ENCODE data around the gene GALNT2. TPM values are rescaled to one million over a fixed set of nuclear protein-coding genes. Genes with fewer than 3 reads are reported as not detected.

Gene GALNT2
- total RNA-seq, 5 donors from 2014 or later (not counting 1 experiment from before 2014, with no cell fraction given), result 22.2 to 29.7 (median 23.5) TPM

DNA sequence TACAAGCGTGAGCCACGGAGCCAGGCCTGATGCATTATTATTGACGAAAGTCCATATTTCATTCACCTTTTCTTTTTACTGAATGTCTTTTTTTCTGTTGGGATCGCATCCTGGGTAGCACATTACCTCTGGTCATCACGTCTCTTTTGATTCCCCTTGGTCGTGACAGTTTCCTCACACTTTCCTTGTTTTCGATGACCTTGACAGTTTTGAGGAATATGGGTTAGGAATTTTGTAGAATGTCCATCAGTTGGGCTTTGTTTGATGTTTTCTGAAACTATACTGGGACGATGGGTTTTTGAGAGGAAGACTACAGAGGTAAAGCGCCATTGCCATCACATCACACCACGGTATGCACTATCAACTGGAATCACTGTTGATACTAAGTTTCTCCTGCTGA lies 26.6 kb upstream of the GALNT2 start:
- no peak overlapping the region for H3K4me3 Mint-ChIP-seq
- no peak overlapping the region for H3K27ac Mint-ChIP-seq
- H3K4me3 ChIP-seq (ENCODE audit: control insufficient read depth in 1 of 2, extremely low read depth in 1 of 2, low read length in 1 of 2), result no peak overlapping the region
- peaks cover 3% of the 10 kb centered on the region for H3K36me3 Mint-ChIP-seq
- POLR2A ChIA-PET, result no interaction called here
- ATAC-seq (replicated peaks in 1 of 4), result no peak
- peaks cover 19 to 35% of the 10 kb centered on the region in 2 donors for H3K27me3 Mint-ChIP-seq
- no peaks in the 10 kb centered on the region for H3K4me1 Mint-ChIP-seq
- no peaks in the 10 kb centered on the region for H3K9me3 ChIP-seq
- H3K27me3 ChIP-seq (replicated peaks in 1 of 2; ENCODE audit: control insufficient read depth in 2 of 2, extremely low read depth in 1 of 2, insufficient read depth in 2 of 2, low read length in 1 of 2), result peaks cover 0 to 21% of the 10 kb centered on the region in 2 experiments
- H3K9me3 Mint-ChIP-seq, result peaks cover 4 to 13% (median 5%) of the 10 kb centered on the region in 3 donors
- 100% methylated on average over 1 of the region's 10 CpGs for WGBS (ENCODE audit: insufficient coverage)
- DNase-seq, result no peak
- no peak overlapping the region for H3K27ac ChIP-seq (ENCODE audit: low read length)
- CTCF ChIA-PET, result no interaction called here
- no peaks in the 10 kb centered on the region for H3K4me1 ChIP-seq (ENCODE audit: control insufficient read depth in 1 of 2, extremely low read depth in 1 of 2, insufficient read depth in 2 of 2, low read length in 2 of 2)
- H3K36me3 ChIP-seq (ENCODE audit: control insufficient read depth in 2 of 2, extremely low read depth in 1 of 2, insufficient read depth in 1 of 2, low read length in 1 of 2), result no peaks in the 10 kb centered on the region

DNA sequence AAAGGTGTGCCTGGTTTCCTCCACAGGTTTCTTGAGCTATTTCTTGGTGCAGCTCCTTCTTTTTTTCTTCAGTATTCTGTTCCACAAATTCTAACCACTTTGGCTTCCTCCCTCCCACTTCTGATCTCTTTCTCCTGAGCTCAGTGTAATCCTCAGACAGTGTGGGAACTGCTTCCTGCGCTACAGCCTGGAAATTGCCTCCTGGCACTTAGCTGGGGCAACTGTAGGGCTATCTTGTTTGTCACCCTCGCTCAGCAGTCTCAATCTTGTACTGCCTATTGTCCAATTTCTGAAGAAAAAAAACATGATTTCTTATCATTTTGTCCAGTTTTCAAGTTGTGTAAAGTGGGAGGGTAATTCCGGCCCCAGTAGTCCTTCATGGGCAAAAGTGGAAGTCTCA lies 24.0 kb upstream of the GALNT2 start:
- no peaks in the 10 kb centered on the region for H3K36me3 ChIP-seq (ENCODE audit: control insufficient read depth in 2 of 2, extremely low read depth in 1 of 2, insufficient read depth in 1 of 2, low read length in 1 of 2)
- Mint-ChIP-seq H3K4me3 (no peak overlapping the region), H3K27ac (no peak overlapping the region), H3K9me3 (no peaks in the 10 kb centered on the region), H3K36me3 (no peaks in the 10 kb centered on the region), H3K4me1 (no peaks in the 10 kb centered on the region), H3K27me3 (peaks cover 19 to 32% of the 10 kb centered on the region in 2 donors)
- H3K9me3 ChIP-seq, result no peaks in the 10 kb centered on the region
- H3K27me3 ChIP-seq (replicated peaks in 1 of 2; ENCODE audit: control insufficient read depth in 2 of 2, extremely low read depth in 1 of 2, insufficient read depth in 2 of 2, low read length in 1 of 2), result peaks cover 0 to 27% of the 10 kb centered on the region in 2 experiments
- ChIA-PET POLR2A (no interaction called here), CTCF (interaction anchor here in 1 of 2 donors (0.6 kb wide), 1 partner anchor 67 kb away, joined by 3 read pairs; no protein-coding TSS in a partner anchor)
- DNase-seq, result no peak
- no peak overlapping the region for H3K4me3 ChIP-seq (ENCODE audit: control insufficient read depth in 1 of 2, extremely low read depth in 1 of 2, low read length in 1 of 2)
- WGBS (ENCODE audit: insufficient coverage), result 70% methylated on average over 2 of the region's 3 CpGs
- no peak for ATAC-seq (replicated peaks in 1 of 4)
- H3K27ac ChIP-seq (ENCODE audit: low read length), result no peak overlapping the region
- no peaks in the 10 kb centered on the region for H3K4me1 ChIP-seq (ENCODE audit: control insufficient read depth in 1 of 2, extremely low read depth in 1 of 2, insufficient read depth in 2 of 2, low read length in 2 of 2)

DNA sequence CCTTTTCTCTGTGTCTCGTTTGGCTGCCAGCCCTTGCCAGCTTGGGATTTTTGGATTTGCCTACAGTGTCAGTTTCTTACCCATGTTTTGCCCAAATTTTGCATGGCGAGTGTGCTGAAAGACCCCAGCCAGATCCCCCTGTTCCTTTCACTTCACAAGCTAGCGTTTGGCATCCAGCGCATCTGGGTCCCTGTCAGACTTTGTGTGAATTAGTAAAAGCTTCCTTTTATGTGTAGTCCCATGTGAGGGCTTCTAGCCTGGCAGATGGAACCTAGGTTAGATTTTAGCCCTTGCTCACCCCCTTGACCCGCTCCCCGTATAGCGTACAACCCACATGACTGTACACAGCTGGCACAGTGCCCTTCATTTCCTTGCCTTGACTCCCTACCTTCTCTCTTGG lies 22.3 kb upstream of the GALNT2 start:
- DNase-seq (no peak), ATAC-seq (replicated peaks in 1 of 4) (no peak)
- H3K4me1 ChIP-seq (ENCODE audit: control insufficient read depth in 1 of 2, extremely low read depth in 1 of 2, insufficient read depth in 2 of 2, low read length in 2 of 2), result no peaks in the 10 kb centered on the region
- Mint-ChIP-seq H3K27ac (no peak overlapping the region), H3K9me3 (no peaks in the 10 kb centered on the region), H3K4me3 (no peak overlapping the region), H3K36me3 (no peaks in the 10 kb centered on the region), H3K4me1 (no peaks in the 10 kb centered on the region), H3K27me3 (peaks cover 19 to 31% of the 10 kb centered on the region in 2 donors)
- ChIA-PET POLR2A (no interaction called here), CTCF (no interaction called here)
- no peak overlapping the region for H3K27ac ChIP-seq (ENCODE audit: low read length)
- H3K36me3 ChIP-seq (ENCODE audit: control insufficient read depth in 2 of 2, extremely low read depth in 1 of 2, insufficient read depth in 1 of 2, low read length in 1 of 2), result no peaks in the 10 kb centered on the region
- WGBS (ENCODE audit: insufficient coverage), result 93% methylated on average over 4 of the region's 7 CpGs
- H3K27me3 ChIP-seq (replicated peaks in 1 of 2; ENCODE audit: control insufficient read depth in 2 of 2, extremely low read depth in 1 of 2, insufficient read depth in 2 of 2, low read length in 1 of 2), result peaks cover 0 to 27% of the 10 kb centered on the region in 2 experiments
- H3K4me3 ChIP-seq (ENCODE audit: control insufficient read depth in 1 of 2, extremely low read depth in 1 of 2, low read length in 1 of 2), result no peak overlapping the region
- H3K9me3 ChIP-seq, result no peaks in the 10 kb centered on the region

DNA sequence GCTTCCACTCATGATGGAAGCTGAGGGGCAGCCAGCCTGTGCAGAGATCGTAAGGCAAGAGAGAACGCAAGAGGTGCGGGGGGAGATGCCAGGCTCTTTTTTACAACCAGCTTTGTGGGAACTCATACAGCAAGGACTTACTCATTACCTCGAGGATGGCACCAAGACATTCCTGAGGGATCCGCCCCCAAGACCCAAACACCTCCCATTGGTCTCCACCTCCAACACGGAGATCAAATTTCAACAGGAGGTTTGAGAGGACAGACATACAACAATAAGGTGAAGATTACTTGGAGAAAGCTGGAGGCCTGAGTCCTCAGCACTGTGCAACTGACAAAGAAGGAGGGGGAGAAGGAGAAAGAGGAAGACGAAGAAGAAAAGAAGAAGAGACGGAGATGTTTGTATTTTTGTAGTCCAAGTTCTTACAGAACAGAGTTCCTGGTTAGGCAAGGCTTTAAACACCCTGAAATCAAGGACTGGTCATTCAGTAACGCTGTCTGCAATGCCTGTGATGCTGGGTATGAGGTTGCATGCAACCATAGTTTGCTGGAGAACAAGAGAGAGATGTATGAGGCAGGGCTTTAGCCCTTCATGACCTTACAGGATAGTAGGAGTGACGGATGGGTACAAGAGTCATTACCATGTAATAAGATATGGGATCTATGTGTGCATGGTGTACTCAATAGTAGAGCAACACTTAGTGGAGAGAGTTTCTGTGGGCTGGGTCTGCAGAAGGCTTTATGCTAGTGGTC lies 19.7 kb upstream of the GALNT2 start:
- no peaks in the 10 kb centered on the region for H3K9me3 ChIP-seq
- no peak overlapping the region for H3K27ac ChIP-seq (ENCODE audit: low read length)
- no peak overlapping the region for H3K4me3 ChIP-seq (ENCODE audit: control insufficient read depth in 1 of 2, extremely low read depth in 1 of 2, low read length in 1 of 2)
- Mint-ChIP-seq H3K9me3 (peaks cover 0 to 3% (median 0%) of the 10 kb centered on the region in 3 donors), H3K4me1 (peaks cover 5 to 8% (median 7%) of the 10 kb centered on the region in 3 donors), H3K4me3 (no peak overlapping the region), H3K27ac (no peak overlapping the region), H3K36me3 (no peaks in the 10 kb centered on the region), H3K27me3 (peaks cover 15 to 26% of the 10 kb centered on the region in 2 donors)
- H3K27me3 ChIP-seq (replicated peaks in 1 of 2; ENCODE audit: control insufficient read depth in 2 of 2, extremely low read depth in 1 of 2, insufficient read depth in 2 of 2, low read length in 1 of 2), result peaks cover 0 to 24% of the 10 kb centered on the region in 2 experiments
- ATAC-seq (replicated peaks in 1 of 4), result no peak
- no peak for DNase-seq
- POLR2A ChIA-PET, result no interaction called here
- H3K4me1 ChIP-seq (ENCODE audit: control insufficient read depth in 1 of 2, extremely low read depth in 1 of 2, insufficient read depth in 2 of 2, low read length in 2 of 2), result peaks cover 0 to 3% of the 10 kb centered on the region in 2 experiments
- no peaks in the 10 kb centered on the region for H3K36me3 ChIP-seq (ENCODE audit: control insufficient read depth in 2 of 2, extremely low read depth in 1 of 2, insufficient read depth in 1 of 2, low read length in 1 of 2)
- 92% methylated on average over 7 of the region's 10 CpGs for WGBS (ENCODE audit: insufficient coverage)
- CTCF ChIA-PET, result no interaction called here

DNA sequence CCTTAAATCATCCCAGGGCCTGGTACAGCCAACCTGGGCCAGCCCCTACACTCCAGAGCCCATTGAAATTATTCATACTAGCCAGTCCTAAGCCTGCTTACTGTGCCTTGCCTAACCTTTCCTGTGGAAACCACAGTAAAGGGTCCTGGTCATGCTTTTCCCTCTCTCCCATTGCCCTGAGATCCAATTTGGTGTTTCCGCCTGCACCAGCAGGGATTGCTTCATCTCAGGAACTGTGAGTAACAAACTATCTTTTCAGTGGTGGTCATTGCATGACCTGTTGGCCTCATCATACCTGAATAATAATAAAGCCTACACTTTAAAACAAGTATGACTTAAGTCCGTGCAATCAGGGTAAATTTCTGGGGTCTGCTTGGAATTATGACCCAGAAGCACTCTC lies 18.7 kb upstream of the GALNT2 start:
- no peaks in the 10 kb centered on the region for H3K36me3 Mint-ChIP-seq
- peaks cover 0 to 3% of the 10 kb centered on the region in 2 experiments for H3K4me1 ChIP-seq (ENCODE audit: control insufficient read depth in 1 of 2, extremely low read depth in 1 of 2, insufficient read depth in 2 of 2, low read length in 2 of 2)
- ATAC-seq (replicated peaks in 1 of 4), result no peak
- no peak overlapping the region for H3K27ac ChIP-seq (ENCODE audit: low read length)
- no peak for DNase-seq
- H3K9me3 ChIP-seq, result no peaks in the 10 kb centered on the region
- WGBS (ENCODE audit: insufficient coverage), result no CpG with 5 or more reads among the region's 2 CpGs
- peaks cover 9 to 16% of the 10 kb centered on the region in 2 donors for H3K27me3 Mint-ChIP-seq
- peaks cover 0 to 21% of the 10 kb centered on the region in 2 experiments for H3K27me3 ChIP-seq (replicated peaks in 1 of 2; ENCODE audit: control insufficient read depth in 2 of 2, extremely low read depth in 1 of 2, insufficient read depth in 2 of 2, low read length in 1 of 2)
- CTCF ChIA-PET, result no interaction called here
- POLR2A ChIA-PET, result interaction anchor here in 1 of 2 donors (0.6 kb wide), 1 partner anchor 863 kb away, joined by 5 read pairs; no protein-coding TSS in a partner anchor
- H3K36me3 ChIP-seq (ENCODE audit: control insufficient read depth in 2 of 2, extremely low read depth in 1 of 2, insufficient read depth in 1 of 2, low read length in 1 of 2), result no peaks in the 10 kb centered on the region
- peaks cover 5 to 8% (median 7%) of the 10 kb centered on the region in 3 donors for H3K4me1 Mint-ChIP-seq
- no peak overlapping the region for H3K27ac Mint-ChIP-seq
- no peak overlapping the region for H3K4me3 ChIP-seq (ENCODE audit: control insufficient read depth in 1 of 2, extremely low read depth in 1 of 2, low read length in 1 of 2)
- peaks cover 0 to 3% (median 0%) of the 10 kb centered on the region in 3 donors for H3K9me3 Mint-ChIP-seq
- H3K4me3 Mint-ChIP-seq, result no peak overlapping the region

DNA sequence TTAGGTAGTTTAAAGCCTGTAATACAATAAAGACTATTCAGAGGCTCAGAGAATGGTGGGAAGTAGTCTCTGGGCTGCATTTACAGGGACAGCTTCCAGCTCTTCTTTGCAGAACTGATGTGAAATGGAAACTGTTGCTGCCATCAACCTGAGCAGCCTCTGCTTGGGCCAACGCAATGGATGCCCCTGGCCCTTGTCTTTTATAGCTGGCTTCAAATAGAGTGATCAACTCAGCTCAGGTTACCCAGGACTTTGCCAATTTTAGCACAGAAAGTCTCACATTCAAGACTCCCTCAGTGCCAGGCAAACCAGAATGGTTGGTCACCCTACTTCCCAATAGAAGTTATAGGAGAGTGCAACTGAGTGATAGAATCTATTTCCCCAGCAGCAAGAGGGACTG lies 18.1 kb upstream of the GALNT2 start:
- H3K27ac Mint-ChIP-seq, result no peak overlapping the region
- H3K9me3 ChIP-seq, result no peaks in the 10 kb centered on the region
- ChIA-PET CTCF (no interaction called here), POLR2A (no interaction called here)
- no peak overlapping the region for H3K4me3 Mint-ChIP-seq
- peaks cover 0 to 3% of the 10 kb centered on the region in 2 experiments for H3K4me1 ChIP-seq (ENCODE audit: control insufficient read depth in 1 of 2, extremely low read depth in 1 of 2, insufficient read depth in 2 of 2, low read length in 2 of 2)
- ATAC-seq (replicated peaks in 1 of 4) (no peak), DNase-seq (no peak)
- peaks cover 0 to 20% of the 10 kb centered on the region in 2 experiments for H3K27me3 ChIP-seq (replicated peaks in 1 of 2; ENCODE audit: control insufficient read depth in 2 of 2, extremely low read depth in 1 of 2, insufficient read depth in 2 of 2, low read length in 1 of 2)
- peaks cover 0 to 3% (median 0%) of the 10 kb centered on the region in 3 donors for H3K9me3 Mint-ChIP-seq
- H3K4me3 ChIP-seq (ENCODE audit: control insufficient read depth in 1 of 2, extremely low read depth in 1 of 2, low read length in 1 of 2), result no peak overlapping the region
- peaks cover 4 to 12% of the 10 kb centered on the region in 2 donors for H3K27me3 Mint-ChIP-seq
- no peak overlapping the region for H3K27ac ChIP-seq (ENCODE audit: low read length)
- 100% methylated on average over 1 of the region's 1 CpG for WGBS (ENCODE audit: insufficient coverage)
- H3K36me3 Mint-ChIP-seq, result no peaks in the 10 kb centered on the region
- H3K4me1 Mint-ChIP-seq, result peaks cover 5 to 8% (median 7%) of the 10 kb centered on the region in 3 donors
- no peaks in the 10 kb centered on the region for H3K36me3 ChIP-seq (ENCODE audit: control insufficient read depth in 2 of 2, extremely low read depth in 1 of 2, insufficient read depth in 1 of 2, low read length in 1 of 2)

Data from T-cell (primary cell).